ENCODE results near the gene KCNH1.

DNA sequence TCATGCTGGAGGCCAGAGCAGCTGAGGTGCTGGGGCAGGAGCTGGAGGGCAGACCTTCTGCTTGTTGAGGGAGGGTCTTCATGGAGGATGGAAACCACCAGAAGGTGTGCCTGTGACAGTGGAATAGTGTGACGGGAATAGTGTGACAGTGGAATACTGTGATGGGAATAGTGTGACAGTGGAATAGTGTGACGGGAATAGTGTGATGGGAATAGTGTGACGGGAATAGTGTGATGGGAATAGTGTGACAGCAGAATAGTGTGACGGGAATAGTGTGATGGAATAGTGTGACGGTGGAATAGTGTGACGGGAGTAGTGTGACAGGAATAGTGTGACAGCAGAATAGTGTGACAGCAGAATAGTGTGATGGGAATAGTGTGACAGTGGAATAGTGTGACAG is 480.2 kb downstream of the KCNH1 start:
- TF ChIP-seq, protein P1, sequence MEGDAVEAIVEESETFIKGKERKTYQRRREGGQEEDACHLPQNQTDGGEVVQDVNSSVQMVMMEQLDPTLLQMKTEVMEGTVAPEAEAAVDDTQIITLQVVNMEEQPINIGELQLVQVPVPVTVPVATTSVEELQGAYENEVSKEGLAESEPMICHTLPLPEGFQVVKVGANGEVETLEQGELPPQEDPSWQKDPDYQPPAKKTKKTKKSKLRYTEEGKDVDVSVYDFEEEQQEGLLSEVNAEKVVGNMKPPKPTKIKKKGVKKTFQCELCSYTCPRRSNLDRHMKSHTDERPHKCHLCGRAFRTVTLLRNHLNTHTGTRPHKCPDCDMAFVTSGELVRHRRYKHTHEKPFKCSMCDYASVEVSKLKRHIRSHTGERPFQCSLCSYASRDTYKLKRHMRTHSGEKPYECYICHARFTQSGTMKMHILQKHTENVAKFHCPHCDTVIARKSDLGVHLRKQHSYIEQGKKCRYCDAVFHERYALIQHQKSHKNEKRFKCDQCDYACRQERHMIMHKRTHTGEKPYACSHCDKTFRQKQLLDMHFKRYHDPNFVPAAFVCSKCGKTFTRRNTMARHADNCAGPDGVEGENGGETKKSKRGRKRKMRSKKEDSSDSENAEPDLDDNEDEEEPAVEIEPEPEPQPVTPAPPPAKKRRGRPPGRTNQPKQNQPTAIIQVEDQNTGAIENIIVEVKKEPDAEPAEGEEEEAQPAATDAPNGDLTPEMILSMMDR (conservative IDR thresholded peaks at IDR 0.05; ENCODE audit: low read depth, low read length), result no peak
- TF ChIP-seq POLR2A (IDR thresholded peaks at IDR 0.05; ENCODE audit: low read depth, low read length) (no peak), MAZ (IDR thresholded peaks at IDR 0.05; ENCODE audit: borderline replicate concordance, low read depth, low read length) (no peak), RCOR1 (IDR thresholded peaks at IDR 0.05; ENCODE audit: insufficient replicate concordance, low read length) (no peak), CEBPB (IDR thresholded peaks at IDR 0.05; ENCODE audit: low read depth, low read length) (no peak), RAD21 (IDR thresholded peaks at IDR 0.05; ENCODE audit: low read length) (no peak), CHD1 (IDR thresholded peaks at IDR 0.05; ENCODE audit: low read depth, low read length) (no peak), MXI1 (IDR thresholded peaks at IDR 0.05; ENCODE audit: borderline replicate concordance, low read depth, low read length) (no peak), FOS (IDR thresholded peaks at IDR 0.05; ENCODE audit: low read depth, low read length) (no peak), SMC3 (IDR thresholded peaks at IDR 0.05; ENCODE audit: low read depth, low read length) (no peak), RFX5 (IDR thresholded peaks at IDR 0.05; ENCODE audit: low read depth, low read length) (no peak), MAFK (IDR thresholded peaks at IDR 0.05; ENCODE audit: low read depth, low read length) (no peak)
- TF ChIP-seq, protein P2, sequence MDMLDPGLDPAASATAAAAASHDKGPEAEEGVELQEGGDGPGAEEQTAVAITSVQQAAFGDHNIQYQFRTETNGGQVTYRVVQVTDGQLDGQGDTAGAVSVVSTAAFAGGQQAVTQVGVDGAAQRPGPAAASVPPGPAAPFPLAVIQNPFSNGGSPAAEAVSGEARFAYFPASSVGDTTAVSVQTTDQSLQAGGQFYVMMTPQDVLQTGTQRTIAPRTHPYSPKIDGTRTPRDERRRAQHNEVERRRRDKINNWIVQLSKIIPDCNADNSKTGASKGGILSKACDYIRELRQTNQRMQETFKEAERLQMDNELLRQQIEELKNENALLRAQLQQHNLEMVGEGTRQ (IDR thresholded peaks at IDR 0.05; ENCODE audit: low read depth, low read length), result no peak
- TF ChIP-seq, protein P3, sequence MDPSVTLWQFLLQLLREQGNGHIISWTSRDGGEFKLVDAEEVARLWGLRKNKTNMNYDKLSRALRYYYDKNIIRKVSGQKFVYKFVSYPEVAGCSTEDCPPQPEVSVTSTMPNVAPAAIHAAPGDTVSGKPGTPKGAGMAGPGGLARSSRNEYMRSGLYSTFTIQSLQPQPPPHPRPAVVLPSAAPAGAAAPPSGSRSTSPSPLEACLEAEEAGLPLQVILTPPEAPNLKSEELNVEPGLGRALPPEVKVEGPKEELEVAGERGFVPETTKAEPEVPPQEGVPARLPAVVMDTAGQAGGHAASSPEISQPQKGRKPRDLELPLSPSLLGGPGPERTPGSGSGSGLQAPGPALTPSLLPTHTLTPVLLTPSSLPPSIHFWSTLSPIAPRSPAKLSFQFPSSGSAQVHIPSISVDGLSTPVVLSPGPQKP (IDR thresholded peaks at IDR 0.05; ENCODE audit: borderline replicate concordance, low read depth, low read length), result no peak
